Hypothalamus (tissue), 51 donors: ENCODE measurements around the gene GIN1.
A peak's percentile ranks its signal among the peaks of the same experiment; 100 is the strongest.
"Not testable (repeated sequence)": the region's sequence is repeated elsewhere in the genome, so short reads cannot be mapped to it uniquely, and the experiment has no call there.

Source experiments
- DNase-seq, 51 donors: peaks; one replicate each; lab custom pipeline; 2025; lab: John Stamatoyannopoulos, UW

The GIN1 gene

GRCh38 chr5:103119765-103120606 lies at the start of gene GIN1, which contains the start of gene PPIP5K2:
Gene GIN1 (minus strand): TSS chr5:103120138. CDS start chr5:103108707, 11,431 bp downstream.
Gene PPIP5K2 (plus strand): TSS chr5:103120301. CDS start chr5:103129590, 9,289 bp downstream.
- DNase-seq, result peak; percentile 63 to 99 (median 93)

DNA sequence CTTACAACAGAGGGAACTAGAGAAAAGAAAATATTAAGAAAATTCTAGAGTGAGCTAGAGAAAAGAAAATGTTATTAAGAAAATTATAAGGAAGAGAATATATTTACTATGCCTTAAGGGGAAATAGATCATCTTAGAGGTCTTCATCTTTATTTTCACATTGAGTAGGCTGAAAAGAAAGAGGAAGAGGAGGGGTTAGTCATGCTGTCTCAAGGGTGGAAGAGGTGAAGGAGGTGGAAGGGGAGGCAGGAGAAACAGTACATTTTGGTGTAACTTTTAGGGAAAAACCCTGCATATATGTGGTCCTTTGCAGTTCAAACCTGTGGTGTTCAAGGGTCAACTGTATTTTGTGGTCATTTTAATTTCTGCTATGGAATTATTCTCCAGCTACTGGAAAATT lies 46.8 kb upstream of the GIN1 start:
- DNase-seq, result no peak

GRCh38 chr5:103151156-103151555 lies 31.2 kb upstream of the GIN1 start:
- no peak for DNase-seq

DNA sequence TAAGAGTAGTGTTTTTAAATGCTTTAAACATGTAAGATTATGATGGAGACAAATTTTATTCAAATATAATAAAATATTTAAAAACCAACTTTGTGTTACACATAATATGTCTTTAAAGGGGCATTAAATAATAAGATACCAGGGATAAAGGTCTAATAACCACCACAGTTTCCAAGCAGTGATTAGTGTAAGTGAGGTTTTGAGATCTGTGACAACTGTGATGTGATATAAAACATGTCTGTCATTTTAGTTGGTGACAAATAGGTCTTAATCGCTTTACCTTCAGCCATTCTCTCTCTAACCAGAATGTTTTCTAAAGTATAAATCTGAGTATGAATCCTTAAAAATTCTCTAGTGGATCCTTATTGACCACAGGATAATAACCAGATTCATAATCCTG lies 28.3 kb upstream of the GIN1 start:
- no peak for DNase-seq

- no peak for DNase-seq
Observed at GRCh38 chr5:103145196-103145595, 25.3 kb upstream of the GIN1 start.

- not testable (repeated sequence) for DNase-seq
Observed at GRCh38 chr5:103142132-103142531, 22.2 kb upstream of the GIN1 start.

DNA sequence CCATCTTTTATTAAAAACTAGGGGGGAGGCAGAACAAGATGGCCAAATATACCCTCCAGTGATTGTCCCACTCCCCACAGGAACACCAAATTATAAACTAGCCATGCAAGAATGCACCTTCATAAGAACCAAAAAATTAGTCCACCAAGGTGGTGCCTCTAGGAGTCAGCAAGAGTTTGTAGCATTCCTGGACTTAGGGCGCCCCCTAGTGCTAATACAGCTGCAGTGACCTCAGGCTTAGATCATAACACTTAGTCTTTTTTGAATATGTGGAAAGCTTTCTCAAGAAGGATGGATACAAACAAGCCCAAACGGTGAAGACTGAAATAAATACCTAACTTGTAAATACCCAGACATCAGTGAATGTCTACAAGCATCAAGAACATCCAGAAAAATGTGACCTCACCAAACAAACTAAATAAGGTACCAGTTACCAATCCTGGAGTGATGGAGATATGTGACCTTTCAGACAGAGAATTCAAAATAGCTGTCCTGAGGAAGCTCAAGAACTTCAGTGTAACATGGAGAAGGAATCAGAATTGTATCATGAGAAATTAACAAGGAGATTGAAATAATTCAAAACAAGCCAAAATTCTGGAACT lies 19.4 kb upstream of the GIN1 start:
- peak in 42 of 51 donors; percentile 0 to 77 (median 29) for DNase-seq

GRCh38 chr5:103138202-103138690 lies 18.3 kb upstream of the GIN1 start:
- no peak for DNase-seq

- no peak for DNase-seq
Observed at GRCh38 chr5:103135461-103135860, 15.5 kb upstream of the GIN1 start.

DNA sequence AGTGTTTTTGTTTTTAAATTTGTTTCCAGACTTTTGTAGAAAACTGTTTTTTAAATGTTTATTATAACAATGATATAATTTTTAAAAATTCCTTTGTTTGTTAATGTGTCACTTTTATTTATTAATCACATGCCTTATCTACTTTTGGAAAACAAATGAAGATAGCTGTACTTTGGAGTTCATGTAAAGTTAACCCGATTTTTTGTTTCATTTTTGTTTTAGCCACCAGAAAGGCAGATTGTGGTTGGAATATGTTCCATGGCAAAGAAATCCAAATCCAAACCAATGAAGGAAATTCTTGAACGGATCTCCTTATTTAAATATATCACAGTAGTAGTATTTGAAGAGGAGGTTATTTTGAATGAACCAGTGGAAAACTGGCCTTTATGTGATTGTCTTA lies 13.3 kb upstream of the GIN1 start:
- DNase-seq, result no peak

DNA sequence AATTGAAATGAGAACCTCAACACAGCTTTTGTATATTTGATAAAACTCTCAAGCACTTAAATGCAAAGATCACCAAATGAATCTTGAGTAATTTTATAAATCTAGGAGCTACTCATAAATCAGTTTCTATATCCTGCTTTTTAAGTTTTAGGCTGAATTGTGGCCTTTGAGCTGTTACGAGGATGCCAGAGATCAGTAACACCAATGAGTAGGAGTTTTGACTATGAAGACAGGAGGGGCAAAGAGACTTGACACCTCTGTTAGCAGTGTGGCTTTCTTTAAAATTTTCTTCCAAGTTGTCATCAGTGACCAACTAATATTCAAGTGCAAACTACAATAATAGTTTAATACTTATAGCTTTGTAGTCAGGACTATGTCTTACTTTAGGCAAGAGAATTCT lies 12.7 kb upstream of the GIN1 start:
- no peak for DNase-seq

DNA sequence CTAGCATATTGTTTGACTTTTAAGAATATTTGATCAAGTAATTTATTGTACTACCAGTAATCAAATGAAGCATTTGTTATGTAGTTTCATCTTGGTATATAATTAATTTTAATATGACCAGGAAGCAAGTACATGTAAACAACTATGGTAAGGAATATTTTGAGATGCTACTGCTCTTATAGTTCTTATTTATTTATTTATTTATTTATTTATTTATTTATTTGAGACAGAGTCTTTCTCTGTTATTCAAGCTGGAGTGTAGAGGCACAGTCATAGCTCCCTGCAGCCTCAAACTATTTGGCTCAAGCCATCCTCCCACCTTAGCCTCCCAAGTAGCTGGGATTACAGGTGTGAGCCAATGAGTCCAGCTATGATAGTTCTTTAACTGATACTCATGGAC lies 8.3 kb upstream of the GIN1 start:
- no peak for DNase-seq

GRCh38 chr5:103127292-103127817 lies 7.4 kb upstream of the GIN1 start:
- DNase-seq, result no peak

DNA sequence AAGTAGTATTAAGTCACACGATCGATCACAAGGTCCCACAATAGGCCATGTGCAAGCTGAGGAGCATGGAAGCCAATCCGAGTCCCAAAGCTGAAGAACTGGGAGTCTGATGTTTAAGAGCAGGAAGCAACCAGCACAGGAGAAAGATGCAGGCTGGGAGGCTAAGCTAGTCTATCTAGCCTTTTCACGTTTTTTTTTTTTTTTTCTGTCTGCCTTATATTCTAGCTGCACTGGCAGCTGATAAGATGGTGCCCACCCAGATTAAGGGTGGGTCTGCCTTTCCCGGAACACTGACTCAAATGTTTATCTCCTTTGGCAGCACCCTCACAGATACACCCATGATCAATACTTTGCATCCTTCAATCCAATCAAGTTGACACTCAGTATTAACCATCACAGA lies 6.6 kb upstream of the GIN1 start:
- DNase-seq, result no peak

DNA sequence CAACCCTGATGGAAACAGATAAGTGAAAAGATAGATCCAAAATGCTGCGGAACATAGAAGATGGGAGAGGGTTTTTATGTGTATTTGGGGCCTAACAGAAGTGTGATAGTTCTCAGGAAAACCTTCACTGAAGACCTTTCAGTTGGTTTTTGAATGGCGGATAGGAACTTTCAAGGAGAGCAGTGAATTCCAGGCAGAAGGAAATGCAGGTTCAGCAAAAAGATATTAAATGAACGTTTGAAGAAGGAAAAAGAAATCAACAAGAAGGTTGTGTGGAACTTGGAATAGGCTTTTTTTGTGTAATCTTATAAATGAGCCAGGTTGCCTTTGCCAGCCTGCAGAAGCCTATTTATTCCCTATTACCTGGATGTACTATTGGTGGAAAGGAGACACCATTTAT lies 2.3 kb upstream of the GIN1 start:
- DNase-seq, result no peak

DNA sequence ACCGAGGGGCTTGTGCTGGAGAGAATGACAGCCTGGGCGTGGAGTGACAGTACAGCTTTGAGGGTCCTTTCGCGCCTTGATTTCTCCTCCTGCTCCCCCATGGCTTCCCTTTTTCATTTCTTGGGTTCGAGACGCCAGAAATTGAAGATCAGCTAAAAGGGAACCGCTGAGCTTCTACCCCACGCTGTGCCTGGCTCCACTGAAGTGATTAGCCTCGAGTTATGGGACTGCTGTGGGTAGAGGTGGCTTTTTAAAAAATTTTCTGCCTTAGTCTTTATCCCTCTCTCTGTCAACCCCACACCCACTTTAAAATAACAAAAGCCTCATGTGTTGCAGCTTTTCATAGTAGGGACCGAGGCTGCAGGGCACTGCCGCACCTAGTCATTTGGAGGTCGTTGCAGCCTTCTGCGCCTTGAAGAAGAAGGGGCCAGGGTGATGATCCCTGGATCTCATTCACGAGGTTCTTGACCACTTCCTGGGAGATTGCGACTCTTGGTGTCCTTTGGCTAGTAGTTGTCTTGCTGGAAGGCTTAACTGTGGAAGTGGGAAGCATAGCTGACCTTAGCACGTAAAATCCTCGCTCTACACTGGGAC lies 766 bp upstream of the GIN1 start:
- peak in 7 of 51 donors; percentile 0 to 67 (median 12) for DNase-seq

DNA sequence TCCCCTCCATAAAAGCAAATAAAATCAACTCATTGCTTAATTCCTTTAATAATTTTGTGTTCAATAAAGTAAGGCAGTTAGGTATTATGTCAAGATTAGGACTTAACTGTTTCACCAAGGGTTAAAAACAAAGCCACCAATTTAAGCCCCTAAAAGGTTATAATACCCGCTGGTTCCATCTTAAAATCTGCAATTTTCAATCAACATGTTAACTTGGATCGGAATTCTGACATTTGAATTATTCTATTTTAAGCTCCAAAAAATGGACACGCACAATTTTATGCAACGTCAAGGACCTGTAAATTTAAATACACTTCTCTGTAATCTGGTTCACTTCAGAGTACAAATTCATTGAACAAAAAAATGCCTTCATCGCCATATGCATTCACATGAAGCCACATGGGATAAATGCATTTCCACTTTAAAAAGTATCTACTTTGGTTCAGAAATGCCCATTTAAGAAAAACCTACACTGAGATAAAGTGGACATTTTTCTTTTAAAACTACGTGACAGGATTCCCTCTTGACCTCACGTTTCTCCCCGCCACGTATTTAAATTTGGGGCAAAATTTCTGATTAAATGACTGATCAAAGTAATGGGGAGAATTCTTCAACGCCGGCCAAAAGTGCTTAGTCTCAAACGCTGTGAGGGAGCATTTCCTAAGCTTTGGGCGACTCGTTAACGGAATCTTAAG lies 721 bp downstream of the GIN1 start:
- DNase-seq, result peak in 1 of 51 donors; percentile 46

DNA sequence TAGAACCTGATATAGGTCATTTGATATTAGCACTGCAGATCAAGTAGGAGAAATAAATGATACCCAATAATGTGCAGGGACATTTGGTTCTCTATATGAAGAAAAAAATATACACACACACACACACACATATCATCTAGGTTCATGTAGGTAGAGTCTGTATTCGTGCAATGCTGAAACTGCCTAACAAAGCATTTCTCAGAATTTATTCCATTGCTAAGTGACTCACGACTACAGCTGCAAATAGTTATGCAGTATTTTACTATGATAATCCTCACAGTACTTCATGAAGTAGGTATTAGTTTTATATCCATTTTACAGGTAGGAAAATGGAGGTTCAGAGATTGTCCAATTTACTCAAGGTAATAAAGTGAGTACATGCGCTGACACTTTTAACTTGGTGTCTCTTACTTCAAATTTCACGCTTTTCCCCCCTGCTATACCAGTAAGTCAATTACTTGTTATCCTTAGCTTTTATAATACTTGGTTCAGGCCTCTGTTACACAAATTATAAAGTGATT lies 2.4 kb downstream of the GIN1 start:
- no peak for DNase-seq

GRCh38 chr5:103114440-103114839 lies 5.5 kb downstream of the GIN1 start:
- DNase-seq, result no peak

DNA sequence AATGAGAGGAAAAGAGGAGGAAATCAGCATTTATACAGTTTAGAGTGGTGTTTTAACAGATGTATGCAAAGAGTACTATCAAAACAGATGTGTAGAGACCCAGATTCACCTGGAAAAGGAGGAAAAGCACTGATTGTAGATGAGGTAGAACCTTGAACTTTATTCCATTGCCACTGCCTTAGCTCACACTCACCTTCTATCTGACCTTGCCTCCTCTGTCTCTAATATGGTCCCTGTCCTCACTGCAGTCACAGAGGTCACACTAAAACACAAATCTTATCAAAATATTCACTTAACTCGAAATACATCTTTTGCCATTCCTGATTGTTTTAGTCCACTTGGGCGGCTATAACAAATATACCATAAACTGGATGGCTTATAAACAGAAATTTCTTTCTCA lies 7.0 kb downstream of the GIN1 start:
- DNase-seq, result no peak
